Smooth muscle cell (in vitro differentiated cells): Measurements from ENCODE around the gene FA2H. TPM values are rescaled to one million over a fixed set of nuclear protein-coding genes. Genes with fewer than 3 reads are reported as not detected.
"Not testable (repeated sequence)": the region's sequence is repeated elsewhere in the genome, so short reads cannot be mapped to it uniquely, and the experiment has no call there.

Source experiments
- DNase-seq: peaks from one replicate; lab custom pipeline; 2025; ENCODE audit not compliant: unreplicated experiment; lab: John Stamatoyannopoulos, UW
- H2AFZ ChIP-seq: fragments of 200-600 bp; sonication (generic); 2 replicates; pipeline ENCODE4 v1.6.0; 2016; ENCODE audit warnings: antibody characterized with exemption, low read depth, mild to moderate bottlenecking
- H3F3A ChIP-seq: fragments of 200-600 bp; sonication (generic); 2 replicates; pipeline ENCODE4 v1.6.0; 2017; ENCODE audit warnings: antibody characterized with exemption, low read depth
- H3K27ac ChIP-seq: fragments of 200-600 bp; sonication (generic); 2 replicates; pipeline ENCODE4 v1.5.1; 2016; ENCODE audit warnings: low read depth, mild to moderate bottlenecking
- H3K27me3 ChIP-seq: fragments of 200-600 bp; sonication (generic); 2 replicates; pipeline ENCODE4 v1.6.1; 2016; ENCODE audit warnings: low read depth, mild to moderate bottlenecking
- H3K36me3 ChIP-seq: fragments of 200-600 bp; sonication (generic); 2 replicates; pipeline ENCODE4 v1.5.1; 2016; ENCODE audit warnings: low read depth
- H3K4me1 ChIP-seq: fragments of 200-600 bp; sonication (generic); 2 replicates; pipeline ENCODE4 v1.5.1; 2016; ENCODE audit warnings: low read depth
- H3K4me2 ChIP-seq: fragments of 200-600 bp; sonication (generic); 2 replicates; pipeline ENCODE4 v1.6.0; 2016; ENCODE audit warnings: mild to moderate bottlenecking
- H3K4me3 ChIP-seq: fragments of 200-600 bp; sonication (generic); 2 replicates; pipeline ENCODE4 v1.5.1; 2016; ENCODE audit warnings: mild to moderate bottlenecking
- H3K79me2 ChIP-seq: fragments of 200-600 bp; sonication (generic); 2 replicates; pipeline ENCODE4 v1.6.0; 2016; ENCODE audit warnings: low read depth, mild to moderate bottlenecking
- H3K9ac ChIP-seq: fragments of 200-600 bp; sonication (generic); 2 replicates; pipeline ENCODE4 v1.6.0; 2016; ENCODE audit warnings: low read depth
- H3K9me3 ChIP-seq: fragments of 200-600 bp; sonication (generic); replicated peaks from 2 replicates; pipeline ENCODE4 v1.5.1; 2016; ENCODE audit warnings: low read depth
- H4K20me1 ChIP-seq: fragments of 200-600 bp; sonication (generic); 2 replicates; pipeline ENCODE4 v1.6.0; 2016; ENCODE audit warnings: low read depth
- CTCF ChIP-seq: fragments of 200-600 bp; sonication (generic); IDR thresholded peaks from 2 replicates; pipeline ENCODE4 v1.5.1; 2017; ENCODE audit warnings: borderline replicate concordance, mild to moderate bottlenecking, antibody characterized with exemption; ENCODE audit not compliant: insufficient read depth, poor library complexity, severe bottlenecking
- WGBS: methylation state at CpG from one replicate; pipeline ENCODE4 v1.1.7; 2016; ENCODE audit warnings: low lambda C conversion rate; 5-methylcytosine and 5-hydroxymethylcytosine counted together
- polyA plus RNA-seq: library from polyadenylated mRNA; unstranded; fragments of >200 nt; fragmentation: Nextera tagmentation; extraction: Ambion mirVana; gene quantifications from 2 replicates; pipeline ENCODE4 v1.2.1, GENCODE V29; 2016
- total RNA-seq: library from RNA; depleted of rRNA; stranded (reverse); fragments of >200 nt; gene quantifications from 2 replicates; pipeline ENCODE4 v1.2.3, GENCODE V29; 2014

Gene FA2H
- total and polyA plus RNA-seq, 2 experiments from 2014 or later = not detected

DNA sequence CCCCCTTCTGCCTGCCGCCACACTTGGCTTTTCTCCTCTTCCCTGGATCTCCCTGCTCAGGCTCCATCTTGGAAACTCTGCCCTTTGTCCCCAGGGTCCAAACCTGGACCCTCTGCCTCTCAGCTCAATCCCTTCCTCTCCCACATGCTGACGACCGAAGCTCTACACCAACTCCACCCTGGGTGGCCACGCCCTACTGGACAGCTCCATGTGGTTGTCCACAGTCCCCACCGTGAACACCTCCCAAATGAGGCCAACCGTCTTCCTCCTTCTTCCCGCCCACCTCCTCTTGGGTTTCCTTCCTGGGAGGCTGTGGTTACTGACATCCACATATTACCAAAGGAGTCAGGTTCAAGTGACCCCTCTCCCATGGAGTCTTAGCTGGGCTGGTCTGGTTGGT, 51.4 kb downstream of the FA2H start:
- TF ChIP-seq CTCF = no peak
- Histone ChIP-seq H3K4me1 (no peaks in the 10 kb centered on the region), H3K79me2 (no peaks in the 10 kb centered on the region), H3K4me2 (no peak overlapping the region), H3F3A (no peaks in the 10 kb centered on the region), H3K27ac (no peak overlapping the region), H2AFZ (no peak overlapping the region), H3K4me3 (no peak overlapping the region), H3K36me3 (no peaks in the 10 kb centered on the region), H3K9ac (no peak overlapping the region), H4K20me1 (no peaks in the 10 kb centered on the region), H3K27me3 (no peaks in the 10 kb centered on the region), H3K9me3 (no peaks in the 10 kb centered on the region)
- WGBS = 92% methylated on average over 7 of the region's 7 CpGs
- DNase-seq = no peak

DNA sequence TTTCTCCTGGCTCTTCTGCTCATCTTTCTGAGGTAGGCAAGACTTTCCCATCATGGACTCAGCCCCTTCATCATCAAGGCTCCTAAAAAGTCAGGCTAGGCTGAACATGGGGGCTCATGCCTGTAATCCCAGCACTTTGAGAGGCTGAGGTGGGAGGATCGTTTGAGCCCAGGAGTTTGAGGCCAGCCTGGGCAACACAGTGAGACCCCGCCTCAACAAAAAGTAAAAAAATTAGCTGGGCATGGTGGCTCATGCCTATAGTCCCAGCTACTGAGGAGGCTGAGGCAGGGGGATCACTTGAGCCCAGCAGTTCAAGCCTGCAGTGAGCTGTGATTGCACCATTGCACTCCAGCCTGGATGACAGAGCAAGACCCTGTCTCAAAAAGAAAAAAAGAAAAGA, 52.5 kb downstream of the FA2H start:
- H4K20me1 ChIP-seq, H3K4me2 ChIP-seq, H3F3A ChIP-seq, H3K4me1 ChIP-seq, H3K4me3 ChIP-seq, H3K27ac ChIP-seq, H3K9me3 ChIP-seq, H3K27me3 ChIP-seq, H3K36me3 ChIP-seq, H3K79me2 ChIP-seq, DNase-seq, H2AFZ ChIP-seq, H3K9ac ChIP-seq: not testable (repeated sequence)
- WGBS = 96% methylated on average over 2 of the region's 2 CpGs

DNA sequence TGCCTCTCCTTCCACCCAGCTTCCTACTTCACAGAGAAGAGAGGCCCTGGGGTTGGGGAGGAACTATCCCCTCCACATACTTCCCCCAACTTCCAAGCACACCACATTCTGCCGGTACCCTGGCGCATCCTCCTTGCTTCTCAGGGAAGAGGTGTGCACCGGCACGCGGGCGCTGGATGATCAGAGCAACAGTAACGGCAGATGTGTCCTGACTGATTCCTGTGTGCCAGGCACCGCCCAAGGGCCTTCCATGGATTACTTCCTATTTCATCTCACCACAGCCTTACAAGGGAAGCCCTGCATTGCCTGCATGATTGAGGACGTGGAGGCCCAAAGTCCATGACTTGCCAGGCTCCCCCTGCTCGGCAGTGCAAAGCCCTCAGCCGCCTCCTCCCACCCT, 52.9 kb downstream of the FA2H start:
- H4K20me1 ChIP-seq = no peaks in the 10 kb centered on the region
- 92% methylated on average over 11 of the region's 11 CpGs for WGBS
- no peaks in the 10 kb centered on the region for H3K9me3 ChIP-seq
- H3K4me3 ChIP-seq = no peak overlapping the region
- H3K36me3 ChIP-seq = no peaks in the 10 kb centered on the region
- no peaks in the 10 kb centered on the region for H3K27me3 ChIP-seq
- H3K4me2 ChIP-seq = no peak overlapping the region
- H2AFZ ChIP-seq = no peak overlapping the region
- H3K4me1 ChIP-seq = no peaks in the 10 kb centered on the region
- H3K27ac ChIP-seq = no peak overlapping the region
- no peak overlapping the region for H3K9ac ChIP-seq
- TF ChIP-seq CTCF = no peak
- H3F3A ChIP-seq = no peaks in the 10 kb centered on the region
- no peaks in the 10 kb centered on the region for H3K79me2 ChIP-seq
- no peak for DNase-seq

GRCh38 chr16:74720579-74720978, 54.0 kb downstream of the FA2H start:
- no peaks in the 10 kb centered on the region for H3F3A ChIP-seq
- no peak overlapping the region for H3K27ac ChIP-seq
- H3K9me3 ChIP-seq = no peaks in the 10 kb centered on the region
- no peak for DNase-seq
- H2AFZ ChIP-seq = no peak overlapping the region
- H3K4me2 ChIP-seq = no peak overlapping the region
- TF ChIP-seq CTCF = no peak
- H3K9ac ChIP-seq = no peak overlapping the region
- H3K4me3 ChIP-seq = no peak overlapping the region
- no peaks in the 10 kb centered on the region for H3K36me3 ChIP-seq
- no peaks in the 10 kb centered on the region for H4K20me1 ChIP-seq
- H3K4me1 ChIP-seq = no peaks in the 10 kb centered on the region
- H3K27me3 ChIP-seq = no peaks in the 10 kb centered on the region
- no peaks in the 10 kb centered on the region for H3K79me2 ChIP-seq
- 86% methylated on average over 5 of the region's 5 CpGs for WGBS
